ENCODE data around the gene TRIO.

TRIO gene

GRCh38 chr5:14557203-14557770, 414.1 kb downstream of the TRIO start:
- no peak for DNase-seq (ENCODE audit: low read depth in 2 of 2)

- no peak for DNase-seq (ENCODE audit: low read depth in 2 of 2)
These were observed 414.8 kb downstream of the TRIO start for GRCh38 chr5:14557791-14558415.

Data from stimulated activated CD8-positive, alpha-beta memory T cell treated with anti-CD3 and anti-CD28 coated beads, Interleukin-15, amount 100 ng/mL, for 48 hours (primary cell).